Esophagus muscularis mucosa (tissue), 4 donors: Measurements from ENCODE around the gene ST6GALNAC3. TPM values are rescaled to one million over a fixed set of nuclear protein-coding genes. Genes with fewer than 3 reads are reported as not detected.

Experiments
- DNase-seq: peaks from one replicate; pipeline ENCODE4 v3.0.0-alpha.2; 2017; ENCODE audit errors: extremely low spot score
- H3K27ac ChIP-seq, 4 donors: fragments of 200-600 bp; sonication (generic); replicated peaks in 1 of 4; 1 replicate in 3 of 4; 2 replicates in 1 of 4; pipeline ENCODE4 v1.5.1; 2016 to 2019; ENCODE audit warnings: mild to moderate bottlenecking in 1 of 4
- H3K27me3 ChIP-seq, 4 donors: fragments of 200-600 bp; sonication (generic); one replicate each; pipeline versions ENCODE4 v1.5.1 to v1.6.0; 2016 to 2019
- H3K36me3 ChIP-seq, 4 donors: fragments of 200-600 bp; sonication (generic); one replicate each; pipeline ENCODE4 v1.5.1; 2016 to 2019
- H3K4me1 ChIP-seq, 4 donors: fragments of 200-600 bp; sonication (generic); one replicate each; pipeline ENCODE4 v1.5.1; 2016 to 2019
- H3K4me3 ChIP-seq, 4 donors: fragments of 200-600 bp; sonication (generic); 1 replicate in 2 of 4; 2 replicates in 2 of 4; pipeline ENCODE4 v1.5.1; 2016 to 2019; ENCODE audit warnings: mild to moderate bottlenecking in 4 of 4, moderate library complexity in 1 of 4
- H3K9me3 ChIP-seq, 4 donors: fragments of 200-600 bp; sonication (generic); 1 replicate in 3 of 4; 2 replicates in 1 of 4; pipeline ENCODE4 v1.5.1; 2016 to 2019
- EP300 ChIP-seq: sonication (generic); formaldehyde crosslinking; IDR thresholded peaks from one replicate; pipeline ENCODE4 v1.6.1; 2017; ENCODE audit warnings: antibody characterized with exemption
- POLR2A ChIP-seq: fragments of 450-650 bp; IDR thresholded peaks from one replicate; pipeline ENCODE4 v1.6.1; 2017; ENCODE audit warnings: antibody characterized with exemption, moderate library complexity, mild to moderate bottlenecking, low read depth
- POLR2AphosphoS5 ChIP-seq, 2 donors: sonication (generic); formaldehyde crosslinking; IDR thresholded peaks; one replicate each; pipeline ENCODE4 v1.6.1; 2017; ENCODE audit warnings: antibody characterized with exemption in 2 of 2
- WGBS: methylation state at CpG from one replicate; pipeline ENCODE4 v1.1.5; 2018; 5-methylcytosine and 5-hydroxymethylcytosine counted together
- intact Hi-C: fragments of 100-400 bp; cut with DNase I; formaldehyde crosslinking; loops from one replicate; pipeline ENCODE4 v1.15.1; 2023
- total RNA-seq, 4 donors: library from RNA; depleted of rRNA; stranded (reverse); fragments of >200 nt; gene quantifications; one replicate each; pipeline versions ENCODE4 v1.1.0 to v1.2.1, GENCODE V29; 2016
- TF ChIP-seq, protein P1 (sequence below), 3 experiments: fragments of 200-600 bp in 2 of 3; fragments of 450-650 bp in 1 of 3; sonication (generic) in 2 of 3; IDR thresholded peaks; one replicate each; pipeline ENCODE4 v1.5.1; 2017 to 2019; ENCODE audit warnings: antibody characterized with exemption in 3 of 3, mild to moderate bottlenecking in 2 of 3, moderate library complexity in 1 of 3

ST6GALNAC3 gene
- total RNA-seq, 4 donors from 2014 or later, result 2.1 to 6.8 (median 4.8) TPM

GRCh38 chr1:76491737-76492136, 417.2 kb downstream of the ST6GALNAC3 start:
- Histone ChIP-seq H3K27ac (no peak overlapping the region), H3K9me3 (no peaks in the 10 kb centered on the region), H3K27me3 (no peaks in the 10 kb centered on the region), H3K4me1 (no peaks in the 10 kb centered on the region), H3K36me3 (no peaks in the 10 kb centered on the region), H3K4me3 (no peak overlapping the region)
- 84% methylated on average over 2 of the region's 2 CpGs for WGBS
- no peak for TF ChIP-seq POLR2AphosphoS5 (IDR thresholded peaks at IDR 0.05)
- TF ChIP-seq EP300, result no peak
- TF ChIP-seq POLR2A, result no peak
- TF ChIP-seq, protein P1, sequence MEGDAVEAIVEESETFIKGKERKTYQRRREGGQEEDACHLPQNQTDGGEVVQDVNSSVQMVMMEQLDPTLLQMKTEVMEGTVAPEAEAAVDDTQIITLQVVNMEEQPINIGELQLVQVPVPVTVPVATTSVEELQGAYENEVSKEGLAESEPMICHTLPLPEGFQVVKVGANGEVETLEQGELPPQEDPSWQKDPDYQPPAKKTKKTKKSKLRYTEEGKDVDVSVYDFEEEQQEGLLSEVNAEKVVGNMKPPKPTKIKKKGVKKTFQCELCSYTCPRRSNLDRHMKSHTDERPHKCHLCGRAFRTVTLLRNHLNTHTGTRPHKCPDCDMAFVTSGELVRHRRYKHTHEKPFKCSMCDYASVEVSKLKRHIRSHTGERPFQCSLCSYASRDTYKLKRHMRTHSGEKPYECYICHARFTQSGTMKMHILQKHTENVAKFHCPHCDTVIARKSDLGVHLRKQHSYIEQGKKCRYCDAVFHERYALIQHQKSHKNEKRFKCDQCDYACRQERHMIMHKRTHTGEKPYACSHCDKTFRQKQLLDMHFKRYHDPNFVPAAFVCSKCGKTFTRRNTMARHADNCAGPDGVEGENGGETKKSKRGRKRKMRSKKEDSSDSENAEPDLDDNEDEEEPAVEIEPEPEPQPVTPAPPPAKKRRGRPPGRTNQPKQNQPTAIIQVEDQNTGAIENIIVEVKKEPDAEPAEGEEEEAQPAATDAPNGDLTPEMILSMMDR (IDR thresholded peaks at IDR 0.05), result no peak
- no peak for DNase-seq
- intact Hi-C loops, result no loop called here

DNA sequence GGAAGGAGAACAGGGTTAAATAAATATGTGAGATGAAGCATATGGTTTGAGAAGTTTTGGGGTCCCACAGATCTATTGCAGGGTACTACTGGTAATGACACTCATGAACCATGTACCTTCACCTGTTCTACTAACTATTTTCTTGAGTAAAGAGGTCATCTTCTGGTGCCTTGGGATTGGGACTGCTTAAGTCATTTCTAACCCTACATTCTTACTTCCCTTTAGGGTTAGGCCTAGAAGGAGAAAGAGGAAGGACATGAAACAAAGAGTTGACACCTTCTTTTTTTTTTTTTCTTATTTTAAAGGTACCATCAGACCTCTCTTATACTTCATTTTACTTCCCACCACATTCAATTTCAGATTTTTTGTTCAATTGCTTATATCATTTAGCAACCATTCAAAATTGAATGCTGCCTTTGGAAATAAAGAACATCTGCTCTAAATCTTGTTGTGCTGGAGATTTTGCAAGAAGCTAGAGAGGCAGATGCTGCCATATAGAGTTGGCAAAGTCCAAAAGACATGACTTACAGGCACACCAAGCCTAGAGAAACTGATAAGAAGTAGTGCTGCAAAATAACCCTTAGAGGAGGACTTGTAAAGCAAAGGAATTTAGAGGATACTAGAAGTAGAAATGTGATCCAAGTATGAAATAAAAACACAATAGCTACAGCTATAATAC, 418.3 kb downstream of the ST6GALNAC3 start:
- Histone ChIP-seq H3K27ac (no peak overlapping the region), H3K27me3 (no peaks in the 10 kb centered on the region), H3K36me3 (no peaks in the 10 kb centered on the region), H3K4me1 (no peaks in the 10 kb centered on the region), H3K4me3 (no peak overlapping the region), H3K9me3 (no peaks in the 10 kb centered on the region)
- intact Hi-C loops, result no loop called here
- no peak for DNase-seq
- no peak for TF ChIP-seq EP300
- TF ChIP-seq POLR2AphosphoS5 (IDR thresholded peaks at IDR 0.05), result no peak
- TF ChIP-seq, protein P1 (IDR thresholded peaks at IDR 0.05), result no peak
- no peak for TF ChIP-seq POLR2A

- Histone ChIP-seq H3K9me3 (no peaks in the 10 kb centered on the region), H3K4me3 (no peak overlapping the region), H3K27me3 (no peaks in the 10 kb centered on the region), H3K4me1 (no peaks in the 10 kb centered on the region), H3K36me3 (no peaks in the 10 kb centered on the region), H3K27ac (no peak overlapping the region)
- no peak for TF ChIP-seq EP300
- TF ChIP-seq, protein P1 (IDR thresholded peaks at IDR 0.05), result no peak
- TF ChIP-seq POLR2AphosphoS5 (IDR thresholded peaks at IDR 0.05), result no peak
- TF ChIP-seq POLR2A, result no peak
- intact Hi-C loops, result no loop called here
- no peak for DNase-seq
Measured at GRCh38 chr1:76494807-76495206, 420.3 kb downstream of the ST6GALNAC3 start.

GRCh38 chr1:76496871-76497270, 422.3 kb downstream of the ST6GALNAC3 start:
- no peak overlapping the region for H3K27ac ChIP-seq
- intact Hi-C loops, result no loop called here
- no peaks in the 10 kb centered on the region for H3K27me3 ChIP-seq
- TF ChIP-seq, protein P1 (IDR thresholded peaks at IDR 0.05), result no peak
- TF ChIP-seq POLR2A (no peak), POLR2AphosphoS5 (IDR thresholded peaks at IDR 0.05) (no peak), EP300 (no peak)
- no peak for DNase-seq
- 60% methylated on average over 3 of the region's 3 CpGs for WGBS
- H3K9me3 ChIP-seq, result no peaks in the 10 kb centered on the region
- no peak overlapping the region for H3K4me3 ChIP-seq
- H3K4me1 ChIP-seq, result peaks cover 0 to 8% (median 3%) of the 10 kb centered on the region in 4 donors
- no peaks in the 10 kb centered on the region for H3K36me3 ChIP-seq

DNA sequence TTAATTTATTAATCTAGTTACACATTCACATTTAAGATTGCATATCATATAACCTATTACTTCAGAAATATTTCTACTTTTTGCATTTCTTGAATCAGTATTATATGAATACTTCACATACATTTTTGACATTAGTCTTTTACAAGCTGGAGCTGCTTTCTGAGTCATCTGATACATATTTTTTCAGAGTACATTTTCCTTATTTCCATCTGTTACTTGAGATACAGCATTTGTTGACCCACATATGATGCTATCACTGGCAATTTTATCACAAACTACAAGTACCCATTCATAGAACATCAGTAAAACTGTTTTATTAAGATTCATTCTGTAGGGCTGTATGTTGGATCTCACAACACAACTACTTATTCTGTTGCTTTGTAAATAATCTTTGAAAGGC, 425.6 kb downstream of the ST6GALNAC3 start:
- Histone ChIP-seq H3K4me3 (no peak overlapping the region), H3K36me3 (no peaks in the 10 kb centered on the region), H3K27ac (no peak overlapping the region), H3K27me3 (no peaks in the 10 kb centered on the region), H3K9me3 (no peaks in the 10 kb centered on the region), H3K4me1 (peaks cover 0 to 8% (median 3%) of the 10 kb centered on the region in 4 donors)
- no peak for DNase-seq
- intact Hi-C loops, result no loop called here
- TF ChIP-seq, protein P1 (IDR thresholded peaks at IDR 0.05), result no peak
- TF ChIP-seq POLR2A (no peak), POLR2AphosphoS5 (IDR thresholded peaks at IDR 0.05) (no peak), EP300 (no peak)
